SK-N-SH treated with all-trans-retinoic acid at 6 μM for 48 hours (cell line): ENCODE results near the gene CTDSP2.

ENCODE experiments used
- ATAC-seq: fragments of 200-7000 bp; cut with Tn5 transposase; 3 replicates; pipeline ENCODE4 v1.9.1; 2020; ENCODE audit warnings: mild to moderate bottlenecking, moderate library complexity
- ARNTL ChIP-seq: fragments of 450-650 bp; formaldehyde crosslinking; IDR thresholded peaks from 2 replicates; pipeline ENCODE4 v1.5.0; 2020; ENCODE audit warnings: low read depth, mild to moderate bottlenecking, moderate library complexity, borderline replicate concordance
- BACH2 ChIP-seq: fragments of 250-450 bp; sonication (Bioruptor Pico); IDR thresholded peaks from 2 replicates; pipeline ENCODE4 v1.9.0; 2021; ENCODE audit warnings: mild to moderate bottlenecking, borderline replicate concordance
- CSDC2 ChIP-seq: fragments of 250-450 bp; sonication (Bioruptor Pico); IDR thresholded peaks from 2 replicates; pipeline ENCODE4 v1.5.0; 2020; ENCODE audit warnings: mild to moderate bottlenecking, moderate library complexity
- ESRRG ChIP-seq: fragments of 250-450 bp; sonication (Bioruptor Pico); IDR thresholded peaks from 2 replicates; pipeline ENCODE4 v1.6.1; 2021; ENCODE audit warnings: mild to moderate bottlenecking
- GLIS3 ChIP-seq: fragments of 250-450 bp; sonication (Bioruptor Pico); IDR thresholded peaks from 2 replicates; pipeline ENCODE4 v1.5.0; 2020; ENCODE audit warnings: mild to moderate bottlenecking, moderate library complexity
- OSR1 ChIP-seq: fragments of 250-450 bp; sonication (Bioruptor Pico); IDR thresholded peaks from 2 replicates; pipeline ENCODE4 v1.8.0; 2022; ENCODE audit warnings: moderate library complexity, mild to moderate bottlenecking, inconsistent platforms
- POU6F1 ChIP-seq: fragments of 250-450 bp; sonication (Bioruptor Pico); IDR thresholded peaks from 2 replicates; pipeline ENCODE4 v1.8.0; 2021; ENCODE audit warnings: low read depth, mild to moderate bottlenecking, moderate library complexity, borderline replicate concordance
- PPARA ChIP-seq: fragments of 250-450 bp; sonication (Bioruptor Pico); IDR thresholded peaks from 2 replicates; pipeline ENCODE4 v1.5.0; 2020; ENCODE audit warnings: mild to moderate bottlenecking, borderline replicate concordance
- RARB ChIP-seq: fragments of 250-450 bp; sonication (Bioruptor Pico); IDR thresholded peaks from 2 replicates; pipeline ENCODE4 v1.8.0; 2021; ENCODE audit warnings: mild to moderate bottlenecking, moderate library complexity
- SNAI2 ChIP-seq: fragments of 250-450 bp; sonication (Bioruptor Pico); IDR thresholded peaks from 2 replicates; pipeline ENCODE4 v1.5.0; 2020; ENCODE audit warnings: mild to moderate bottlenecking, moderate library complexity
- TCF4 ChIP-seq: fragments of 250-450 bp; sonication (Bioruptor Pico); IDR thresholded peaks from 2 replicates; pipeline ENCODE4 v1.8.0; 2021; ENCODE audit warnings: mild to moderate bottlenecking, moderate library complexity, borderline replicate concordance
- TOX ChIP-seq: fragments of 250-450 bp; sonication (Bioruptor Pico); IDR thresholded peaks from 2 replicates; pipeline ENCODE4 v1.8.0; 2021; ENCODE audit warnings: mild to moderate bottlenecking, moderate library complexity, borderline replicate concordance
- TSHZ2 ChIP-seq: fragments of 250-450 bp; sonication (Bioruptor Pico); IDR thresholded peaks from 2 replicates; pipeline ENCODE4 v1.5.0; 2020; ENCODE audit warnings: mild to moderate bottlenecking, moderate library complexity
- ZC3H10 ChIP-seq: fragments of 250-450 bp; sonication (Bioruptor Pico); IDR thresholded peaks from 2 replicates; pipeline ENCODE4 v1.5.1; 2021; ENCODE audit warnings: mild to moderate bottlenecking, moderate library complexity
- ZFP3 ChIP-seq: fragments of 250-450 bp; sonication (Bioruptor Pico); IDR thresholded peaks from 2 replicates; pipeline ENCODE4 v1.5.0; 2020; ENCODE audit warnings: mild to moderate bottlenecking, moderate library complexity
- ZFP30 ChIP-seq: fragments of 450-650 bp; formaldehyde crosslinking; IDR thresholded peaks from 2 replicates; pipeline ENCODE4 v1.5.0; 2022; ENCODE audit warnings: mild to moderate bottlenecking, moderate library complexity
- ZNF565 ChIP-seq: fragments of 450-650 bp; formaldehyde crosslinking; conservative IDR thresholded peaks from 2 replicates; pipeline ENCODE4 v1.5.0; 2020; ENCODE audit warnings: low read depth, mild to moderate bottlenecking, moderate library complexity
- ZNF70 ChIP-seq: fragments of 450-650 bp; formaldehyde crosslinking; IDR thresholded peaks from 2 replicates; pipeline ENCODE4 v1.5.0; 2020; ENCODE audit warnings: mild to moderate bottlenecking, moderate library complexity
- ZNF8 ChIP-seq: fragments of 450-650 bp; formaldehyde crosslinking; IDR thresholded peaks from 2 replicates; pipeline ENCODE4 v1.5.0; 2020; ENCODE audit warnings: mild to moderate bottlenecking, moderate library complexity
- TF ChIP-seq, protein P1 (sequence below): fragments of 250-450 bp; sonication (Bioruptor Pico); IDR thresholded peaks from 2 replicates; pipeline ENCODE4 v1.5.1; 2021; ENCODE audit warnings: mild to moderate bottlenecking, moderate library complexity
- TF ChIP-seq, protein P2 (sequence below): fragments of 250-450 bp; sonication (Bioruptor Pico); IDR thresholded peaks from 2 replicates; pipeline ENCODE4 v1.8.0; 2020; ENCODE audit warnings: mild to moderate bottlenecking, moderate library complexity, borderline replicate concordance
- TF ChIP-seq, protein P3 (sequence below): fragments of 250-450 bp; sonication (Bioruptor Pico); IDR thresholded peaks from 2 replicates; pipeline ENCODE4 v1.5.1; 2020; ENCODE audit warnings: low read depth, mild to moderate bottlenecking, moderate library complexity

Gene CTDSP2

DNA sequence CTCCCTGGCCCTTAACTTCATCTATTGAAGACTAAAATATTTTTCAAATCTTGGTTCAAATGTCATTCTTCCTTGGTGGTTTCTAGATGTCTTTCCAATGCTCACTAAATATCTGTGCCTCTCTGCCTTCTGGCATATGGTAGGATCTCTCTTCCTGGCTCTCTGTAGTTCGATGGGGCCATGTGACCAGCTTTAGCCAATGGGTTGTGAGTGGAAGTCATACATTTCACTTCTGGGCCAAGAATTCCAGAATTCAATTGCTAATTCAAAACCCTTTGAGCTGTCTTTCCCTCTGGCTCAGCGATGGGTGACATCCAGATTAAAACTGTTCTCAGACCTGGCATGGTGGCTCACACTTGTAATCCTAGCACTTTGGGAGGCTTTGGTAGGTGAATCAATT lies 25.8 kb upstream of the CTDSP2 start:
- TF ChIP-seq TOX (CRISPR knock-in tag) (no peak), RARB (CRISPR knock-in tag) (no peak), ZNF565 (CRISPR knock-in tag) (no peak), ZFP3 (CRISPR knock-in tag) (no peak), ZC3H10 (no peak), ZNF70 (CRISPR knock-in tag) (no peak), GLIS3 (CRISPR knock-in tag) (no peak), ESRRG (no peak), ZFP30 (CRISPR knock-in tag) (no peak), SNAI2 (CRISPR knock-in tag) (no peak), ARNTL (CRISPR knock-in tag) (no peak), TSHZ2 (CRISPR knock-in tag) (no peak), TCF4 (CRISPR knock-in tag) (no peak), ZNF8 (CRISPR knock-in tag) (no peak), PPARA (no peak), BACH2 (CRISPR knock-in tag) (no peak)
- TF ChIP-seq, protein P1, sequence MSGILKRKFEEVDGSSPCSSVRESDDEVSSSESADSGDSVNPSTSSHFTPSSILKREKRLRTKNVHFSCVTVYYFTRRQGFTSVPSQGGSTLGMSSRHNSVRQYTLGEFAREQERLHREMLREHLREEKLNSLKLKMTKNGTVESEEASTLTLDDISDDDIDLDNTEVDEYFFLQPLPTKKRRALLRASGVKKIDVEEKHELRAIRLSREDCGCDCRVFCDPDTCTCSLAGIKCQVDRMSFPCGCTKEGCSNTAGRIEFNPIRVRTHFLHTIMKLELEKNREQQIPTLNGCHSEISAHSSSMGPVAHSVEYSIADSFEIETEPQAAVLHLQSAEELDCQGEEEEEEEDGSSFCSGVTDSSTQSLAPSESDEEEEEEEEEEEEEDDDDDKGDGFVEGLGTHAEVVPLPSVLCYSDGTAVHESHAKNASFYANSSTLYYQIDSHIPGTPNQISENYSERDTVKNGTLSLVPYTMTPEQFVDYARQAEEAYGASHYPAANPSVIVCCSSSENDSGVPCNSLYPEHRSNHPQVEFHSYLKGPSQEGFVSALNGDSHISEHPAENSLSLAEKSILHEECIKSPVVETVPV: no peak
- TF ChIP-seq, protein P2, sequence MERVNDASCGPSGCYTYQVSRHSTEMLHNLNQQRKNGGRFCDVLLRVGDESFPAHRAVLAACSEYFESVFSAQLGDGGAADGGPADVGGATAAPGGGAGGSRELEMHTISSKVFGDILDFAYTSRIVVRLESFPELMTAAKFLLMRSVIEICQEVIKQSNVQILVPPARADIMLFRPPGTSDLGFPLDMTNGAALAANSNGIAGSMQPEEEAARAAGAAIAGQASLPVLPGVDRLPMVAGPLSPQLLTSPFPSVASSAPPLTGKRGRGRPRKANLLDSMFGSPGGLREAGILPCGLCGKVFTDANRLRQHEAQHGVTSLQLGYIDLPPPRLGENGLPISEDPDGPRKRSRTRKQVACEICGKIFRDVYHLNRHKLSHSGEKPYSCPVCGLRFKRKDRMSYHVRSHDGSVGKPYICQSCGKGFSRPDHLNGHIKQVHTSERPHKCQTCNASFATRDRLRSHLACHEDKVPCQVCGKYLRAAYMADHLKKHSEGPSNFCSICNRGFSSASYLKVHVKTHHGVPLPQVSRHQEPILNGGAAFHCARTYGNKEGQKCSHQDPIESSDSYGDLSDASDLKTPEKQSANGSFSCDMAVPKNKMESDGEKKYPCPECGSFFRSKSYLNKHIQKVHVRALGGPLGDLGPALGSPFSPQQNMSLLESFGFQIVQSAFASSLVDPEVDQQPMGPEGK (CRISPR knock-in tag): no peak
- TF ChIP-seq, protein P3, sequence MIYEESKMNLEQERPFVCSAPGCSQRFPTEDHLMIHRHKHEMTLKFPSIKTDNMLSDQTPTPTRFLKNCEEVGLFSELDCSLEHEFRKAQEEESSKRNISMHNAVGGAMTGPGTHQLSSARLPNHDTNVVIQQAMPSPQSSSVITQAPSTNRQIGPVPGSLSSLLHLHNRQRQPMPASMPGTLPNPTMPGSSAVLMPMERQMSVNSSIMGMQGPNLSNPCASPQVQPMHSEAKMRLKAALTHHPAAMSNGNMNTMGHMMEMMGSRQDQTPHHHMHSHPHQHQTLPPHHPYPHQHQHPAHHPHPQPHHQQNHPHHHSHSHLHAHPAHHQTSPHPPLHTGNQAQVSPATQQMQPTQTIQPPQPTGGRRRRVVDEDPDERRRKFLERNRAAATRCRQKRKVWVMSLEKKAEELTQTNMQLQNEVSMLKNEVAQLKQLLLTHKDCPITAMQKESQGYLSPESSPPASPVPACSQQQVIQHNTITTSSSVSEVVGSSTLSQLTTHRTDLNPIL (CRISPR knock-in tag): no peak
- TF ChIP-seq, all 23 proteins: peak for 0
- ATAC-seq: no peak

DNA sequence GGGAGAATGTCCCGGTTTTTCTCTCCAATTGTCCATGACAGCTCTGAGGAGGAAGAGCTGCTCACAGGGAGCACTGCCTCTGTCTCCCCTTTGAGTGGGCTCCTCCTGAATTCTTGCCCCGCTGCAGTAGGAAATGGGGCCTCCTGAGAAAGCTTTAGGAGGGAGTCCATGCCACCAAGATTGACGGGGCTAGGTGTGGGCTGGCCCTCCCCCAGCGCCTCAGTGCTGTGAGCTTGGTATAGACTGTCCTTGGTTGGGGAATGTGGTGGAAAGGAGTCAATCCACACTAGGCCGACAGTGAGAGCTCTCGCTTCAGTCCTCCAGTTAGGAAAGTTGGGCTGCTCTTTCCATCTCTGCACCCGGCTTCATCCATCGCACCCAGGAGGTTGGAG lies 23.4 kb upstream of the CTDSP2 start:
- no peak for ATAC-seq
- TF ChIP-seq RARB (CRISPR knock-in tag) (no peak), ZC3H10 (no peak)

DNA sequence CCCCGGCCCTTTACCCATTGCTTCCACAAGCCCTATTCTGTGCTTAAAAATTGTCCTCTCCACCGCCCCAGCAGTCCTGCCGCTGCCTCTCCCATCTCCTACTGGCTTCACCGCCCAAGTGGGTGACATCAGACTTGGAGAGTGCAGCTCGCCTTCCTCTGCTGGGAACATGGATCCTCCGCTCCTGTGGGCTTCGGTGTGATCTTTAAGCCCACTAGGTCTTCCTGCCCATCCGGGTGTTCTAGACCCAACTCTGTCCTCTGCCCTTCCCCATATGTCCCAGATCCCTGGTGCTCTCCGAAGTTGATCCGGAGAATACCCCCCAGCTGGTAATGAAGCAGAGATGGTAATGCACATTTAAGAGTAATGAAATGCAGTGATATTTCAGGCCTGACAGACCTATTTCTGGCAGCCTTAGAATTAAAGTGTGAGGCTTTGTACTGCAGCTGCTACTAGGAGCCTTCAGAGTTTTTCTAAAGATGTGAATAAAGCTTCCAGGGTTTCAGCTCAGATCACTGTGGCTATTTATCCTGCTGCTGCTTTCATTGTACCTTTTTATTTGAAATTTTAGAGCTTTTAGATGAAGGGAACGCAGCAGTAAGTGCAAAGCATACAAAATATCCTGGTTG lies 22.9 kb upstream of the CTDSP2 start:
- ATAC-seq: no peak
- TF ChIP-seq CSDC2 (CRISPR knock-in tag) (no peak), ZNF565 (CRISPR knock-in tag) (no peak), PPARA (no peak), SNAI2 (CRISPR knock-in tag) (no peak), OSR1 (no peak), TSHZ2 (CRISPR knock-in tag) (no peak), ZFP30 (CRISPR knock-in tag) (no peak), GLIS3 (CRISPR knock-in tag) (no peak), ESRRG (no peak), POU6F1 (no peak), ZNF8 (CRISPR knock-in tag) (no peak)
- TF ChIP-seq, protein P2 (CRISPR knock-in tag): no peak
- TF ChIP-seq, protein P1: no peak
